OCI-LY7 (cell line): ENCODE results near the gene WDR74. TPM values are rescaled to one million over a fixed set of nuclear protein-coding genes. Genes with fewer than 3 reads are reported as not detected.
A peak's percentile ranks its signal among the peaks of the same experiment; 100 is the strongest.

ENCODE experiments used
- BruUV-seq: library from RNA; stranded (reverse); fragments of 400-500 nt; replicated peaks from 2 replicates; lab custom pipeline; 2021; lab: Mats Ljungman, UMichigan
- CTCF ChIA-PET: fragments of 300-600 bp; sonication (Branson Sonifier 250); formaldehyde crosslinking; loops from one replicate; lab custom pipeline; 2022; ENCODE audit warnings: antibody characterized with exemption; ENCODE audit not compliant: unreplicated experiment; lab: Charles Lee
- POLR2A ChIA-PET: fragments of 300-600 bp; sonication (Branson Sonifier 250); formaldehyde crosslinking; loops from one replicate; lab custom pipeline; 2022; ENCODE audit warnings: antibody characterized with exemption; lab: Charles Lee
- DNase-seq: peaks from one replicate; pipeline ENCODE4 v3.0.0-alpha.2; 2015; ENCODE audit warnings: low spot score
- H2AFZ ChIP-seq: fragments of 200-600 bp; sonication (generic), shearing (Covaris generic); 2 replicates; pipeline ENCODE4 v1.6.1; 2014; ENCODE audit warnings: mild to moderate bottlenecking, antibody characterized with exemption, low read length, moderate library complexity
- H3K27ac ChIP-seq: fragments of 200-600 bp; sonication (generic); 2 replicates; pipeline ENCODE4 v1.5.1; 2014; ENCODE audit warnings: mixed run types, low read depth, mild to moderate bottlenecking, moderate library complexity, low read length, inconsistent platforms; ENCODE audit not compliant: poor library complexity, severe bottlenecking
- H3K36me3 ChIP-seq: fragments of 200-600 bp; sonication (generic); 2 replicates; pipeline ENCODE4 v1.6.1; 2014; ENCODE audit warnings: mild to moderate bottlenecking, antibody characterized with exemption, low read length, moderate library complexity, mixed read lengths; ENCODE audit not compliant: insufficient read depth
- H3K4me1 ChIP-seq: fragments of 200-600 bp; sonication (generic); 2 replicates; pipeline ENCODE4 v1.5.1; 2014; ENCODE audit warnings: mild to moderate bottlenecking, low read length; ENCODE audit not compliant: insufficient read depth, poor library complexity, severe bottlenecking
- H3K4me2 ChIP-seq: fragments of 200-600 bp; sonication (generic); 2 replicates; pipeline ENCODE4 v1.6.1; 2014; ENCODE audit warnings: mild to moderate bottlenecking, low read length
- H3K4me3 ChIP-seq: fragments of 200-600 bp; sonication (generic); 2 replicates; pipeline ENCODE4 v1.5.1; 2014; ENCODE audit warnings: mild to moderate bottlenecking, low read depth, low read length; ENCODE audit not compliant: poor library complexity, severe bottlenecking
- H3K79me2 ChIP-seq: fragments of 200-600 bp; sonication (generic); 2 replicates; pipeline ENCODE4 v1.6.1; 2016; ENCODE audit warnings: low read depth, mild to moderate bottlenecking, low read length, moderate library complexity, mixed read lengths; ENCODE audit not compliant: insufficient read depth
- H3K9me2 ChIP-seq: fragments of 200-600 bp; sonication (generic); 2 replicates; pipeline ENCODE4 v1.6.1; 2016; ENCODE audit warnings: mild to moderate bottlenecking, low read length, mixed read lengths; ENCODE audit not compliant: insufficient read depth
- H3K9me3 ChIP-seq: fragments of 200-600 bp; sonication (generic); 2 replicates; pipeline ENCODE4 v1.6.1; 2014; ENCODE audit warnings: mild to moderate bottlenecking, mixed run types, low read length, mixed read lengths
- H4K20me1 ChIP-seq: fragments of 200-600 bp; sonication (generic); 2 replicates; pipeline ENCODE4 v1.6.1; 2014; ENCODE audit warnings: mild to moderate bottlenecking, antibody characterized with exemption, low read length, moderate library complexity, mixed read lengths; ENCODE audit not compliant: insufficient read depth
- EZH2phosphoT487 ChIP-seq: fragments of 200-600 bp; sonication (generic); IDR thresholded peaks from 2 replicates; pipeline ENCODE4 v1.6.1; 2018; ENCODE audit warnings: low read depth, borderline replicate concordance, mild to moderate bottlenecking, mixed run types, antibody characterized with exemption, low read length, moderate library complexity, mixed read lengths
- intact Hi-C: fragments of 100-400 bp; cut with micrococcal nuclease; formaldehyde crosslinking; loops from one replicate; pipeline ENCODE4 v1.10.0; 2022; ENCODE audit not compliant: unreplicated experiment
- microRNA-seq: library from miRNA; unstranded; fragments of <30 nt; microRNA quantifications from one replicate; pipeline ENCODE4 v1.2.0, GENCODE V29; 2022; ENCODE audit warnings: borderline replicate concordance
- small RNA-seq: library from RNA; depleted of rRNA; stranded (forward); fragments of <200 nt; gene quantifications from one replicate; pipeline ENCODE3, GENCODE V24; 2014
- total RNA-seq, 2 experiments: library from RNA; depleted of rRNA in 1 of 2; stranded (reverse); fragments of >200 nt in 1 of 2; shearing (Covaris generic) in 1 of 2; gene quantifications; 2 replicates each; pipeline ENCODE4 v1.2.3, GENCODE V29; 2014 to 2022
- TF ChIP-seq, protein P1 (sequence below): fragments of 200-600 bp; sonication (generic); conservative IDR thresholded peaks from 2 replicates; pipeline ENCODE4 v1.5.1; 2014; ENCODE audit warnings: mild to moderate bottlenecking, antibody characterized with exemption, low read length, moderate library complexity, mixed read lengths

The WDR74 gene
- total RNA-seq, 2 experiments from 2014 or later = 98.4 to 139 TPM

GRCh38 chr11:62786318-62787004 lies 52.9 kb downstream of the WDR74 start:
- peak overlapping the region; percentile 47; the same call in 1 of the 2 replicates for H2AFZ ChIP-seq

More at GRCh38 chr11:62786318-62787004, 52.9 kb downstream of the WDR74 start:
- no TSS peak for BruUV-seq
- intact Hi-C loops = loop anchor here (1.0 to 5.0 kb wide), 8 partner anchors 18 to 236 kb away; partner anchors contain the start of genes HNRNPUL2, NXF1, UBXN1 and WDR74
- no peak for TF ChIP-seq EZH2phosphoT487
- TF ChIP-seq, protein P1, sequence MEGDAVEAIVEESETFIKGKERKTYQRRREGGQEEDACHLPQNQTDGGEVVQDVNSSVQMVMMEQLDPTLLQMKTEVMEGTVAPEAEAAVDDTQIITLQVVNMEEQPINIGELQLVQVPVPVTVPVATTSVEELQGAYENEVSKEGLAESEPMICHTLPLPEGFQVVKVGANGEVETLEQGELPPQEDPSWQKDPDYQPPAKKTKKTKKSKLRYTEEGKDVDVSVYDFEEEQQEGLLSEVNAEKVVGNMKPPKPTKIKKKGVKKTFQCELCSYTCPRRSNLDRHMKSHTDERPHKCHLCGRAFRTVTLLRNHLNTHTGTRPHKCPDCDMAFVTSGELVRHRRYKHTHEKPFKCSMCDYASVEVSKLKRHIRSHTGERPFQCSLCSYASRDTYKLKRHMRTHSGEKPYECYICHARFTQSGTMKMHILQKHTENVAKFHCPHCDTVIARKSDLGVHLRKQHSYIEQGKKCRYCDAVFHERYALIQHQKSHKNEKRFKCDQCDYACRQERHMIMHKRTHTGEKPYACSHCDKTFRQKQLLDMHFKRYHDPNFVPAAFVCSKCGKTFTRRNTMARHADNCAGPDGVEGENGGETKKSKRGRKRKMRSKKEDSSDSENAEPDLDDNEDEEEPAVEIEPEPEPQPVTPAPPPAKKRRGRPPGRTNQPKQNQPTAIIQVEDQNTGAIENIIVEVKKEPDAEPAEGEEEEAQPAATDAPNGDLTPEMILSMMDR = peak; percentile 90
- DNase-seq = peak; percentile 92
- Histone ChIP-seq H3K27ac (peak overlapping the region; percentile 79), H3K79me2 (peaks cover 29% of the 10 kb centered on the region; the same call in 1 of the 2 replicates), H4K20me1 (no peaks in the 10 kb centered on the region), H3K9me2 (no peaks in the 10 kb centered on the region), H3K4me2 (peak overlapping the region; percentile 80), H3K9me3 (no peaks in the 10 kb centered on the region), H3K36me3 (peaks cover 56% of the 10 kb centered on the region), H3K4me1 (peaks cover 34% of the 10 kb centered on the region), H3K4me3 (peak overlapping the region; percentile 97)
- ChIA-PET CTCF (interaction anchor here (1.0 to 1.4 kb wide), 4 partner anchors 19 to 77 kb away, joined by 3 to 4 read pairs (median 3); partner anchors contain the start of gene NXF1), POLR2A (interaction anchor here (0.5 to 1.7 kb wide), 7 partner anchors 15 to 212 kb away, joined by 3 to 10 read pairs (median 4); partner anchors contain the start of genes TAF6L and ZBTB3)

Small RNA genes within 50 kb of the gene (microRNA-seq; reads per million reads assigned to microRNA genes)
- not detected for gene MIR6514
- not detected for gene MIR6748

Small RNA genes within 50 kb of the gene (small RNA-seq; reads per million reads assigned to genes)
- gene MIR6514 = not detected
- gene RF00099 = not detected
- gene RNU6-118P = not detected
- gene SNORD22 = not detected
- not detected for gene SNORD26
- not detected for gene SNORD27
- not detected for gene SNORD28
- gene SNORD30 = 66.7 reads per million, percentile 99 among the genes with 10 or more reads in this experiment

Other genes with a start within 250 kb of the WDR74 start
- gene TUT1, start 248.1 kb downstream of the WDR74 start, total RNA-seq (2014; rRNA removed; shearing (Covaris generic)) = 15.6 and 22.5 TPM in 2 replicates
- gene TUT1, start 248.1 kb downstream of the WDR74 start, total RNA-seq (2022) = 38.2 and 40.4 TPM in 2 replicates
- gene MTA2, start 237.7 kb downstream of the WDR74 start, total RNA-seq (2014; rRNA removed; shearing (Covaris generic)) = 130 and 133 TPM in 2 replicates
- 162 and 174 TPM in 2 replicates for gene MTA2, start 237.7 kb downstream of the WDR74 start, total RNA-seq (2022)
- 41.2 and 52.8 TPM in 2 replicates for gene EML3, start 226.8 kb downstream of the WDR74 start, total RNA-seq (2014; rRNA removed; shearing (Covaris generic))
- 81.6 and 92.6 TPM in 2 replicates for gene EML3, start 226.8 kb downstream of the WDR74 start, total RNA-seq (2022)
- 0.69 and 1.1 TPM in 2 replicates for gene ROM1, start 226.3 kb downstream of the WDR74 start, total RNA-seq (2014; rRNA removed; shearing (Covaris generic))
- gene ROM1, start 226.3 kb downstream of the WDR74 start, total RNA-seq (2022) = 1.2 and 2.5 TPM in 2 replicates
- 55.8 and 74.3 TPM in 2 replicates for gene B3GAT3, start 217.6 kb downstream of the WDR74 start, total RNA-seq (2014; rRNA removed; shearing (Covaris generic))
- gene B3GAT3, start 217.6 kb downstream of the WDR74 start, total RNA-seq (2022) = 66.2 and 71.3 TPM in 2 replicates
- gene GANAB, start 193.0 kb downstream of the WDR74 start, total RNA-seq (2014; rRNA removed; shearing (Covaris generic)) = 91.4 and 108 TPM in 2 replicates
- gene GANAB, start 193.0 kb downstream of the WDR74 start, total RNA-seq (2022) = 205 and 217 TPM in 2 replicates
- 22.5 and 25.5 TPM in 2 replicates for gene INTS5, start 186.3 kb downstream of the WDR74 start, total RNA-seq (2014; rRNA removed; shearing (Covaris generic))
- gene INTS5, start 186.3 kb downstream of the WDR74 start, total RNA-seq (2022) = 22.1 and 25.1 TPM in 2 replicates
- gene C11orf98, start 174.4 kb downstream of the WDR74 start, total RNA-seq (2014; rRNA removed; shearing (Covaris generic)) = 148 and 194 TPM in 2 replicates
- 84.4 and 105 TPM in 2 replicates for gene C11orf98, start 174.4 kb downstream of the WDR74 start, total RNA-seq (2022)
- gene CSKMT, start 174.3 kb downstream of the WDR74 start, total RNA-seq (2014; rRNA removed; shearing (Covaris generic)) = 88.4 and 90.8 TPM in 2 replicates
- 52.6 and 80.1 TPM in 2 replicates for gene CSKMT, start 174.3 kb downstream of the WDR74 start, total RNA-seq (2022)
- 40.0 and 40.3 TPM in 2 replicates for gene UQCC3, start 167.9 kb downstream of the WDR74 start, total RNA-seq (2014; rRNA removed; shearing (Covaris generic))
- gene UQCC3, start 167.9 kb downstream of the WDR74 start, total RNA-seq (2022) = 13.1 and 15.5 TPM in 2 replicates
- gene LBHD1, start 167.3 kb downstream of the WDR74 start, total RNA-seq (2014; rRNA removed; shearing (Covaris generic)) = 7.1 and 9.3 TPM in 2 replicates
- 22.3 and 22.8 TPM in 2 replicates for gene LBHD1, start 167.3 kb downstream of the WDR74 start, total RNA-seq (2022)
- 101 and 123 TPM in 2 replicates for gene UBXN1, start 160.5 kb downstream of the WDR74 start, total RNA-seq (2014; rRNA removed; shearing (Covaris generic))
- gene UBXN1, start 160.5 kb downstream of the WDR74 start, total RNA-seq (2022) = 129 and 140 TPM in 2 replicates
- gene LRRN4CL, start 150.1 kb downstream of the WDR74 start, total RNA-seq (2014; rRNA removed; shearing (Covaris generic)) = 0.79 and 1.3 TPM in 2 replicates
- 0.65 TPM in 2 replicates for gene LRRN4CL, start 150.1 kb downstream of the WDR74 start, total RNA-seq (2022)
- 20.7 and 21.6 TPM in 2 replicates for gene BSCL2, start 132.2 kb downstream of the WDR74 start, total RNA-seq (2014; rRNA removed; shearing (Covaris generic))
- gene BSCL2, start 132.2 kb downstream of the WDR74 start, total RNA-seq (2022) = 46.2 and 46.7 TPM in 2 replicates
- gene GNG3, start 131.9 kb downstream of the WDR74 start, total RNA-seq (2014; rRNA removed; shearing (Covaris generic)) = not detected in 2 replicates
- not detected in 2 replicates for gene GNG3, start 131.9 kb downstream of the WDR74 start, total RNA-seq (2022)
- 8.3 and 19.2 TPM in 2 replicates for gene HNRNPUL2, start 112.1 kb downstream of the WDR74 start, total RNA-seq (2014; rRNA removed; shearing (Covaris generic))
- 59.2 and 64.4 TPM in 2 replicates for gene HNRNPUL2, start 112.1 kb downstream of the WDR74 start, total RNA-seq (2022)
- gene TTC9C, start 111.1 kb downstream of the WDR74 start, total RNA-seq (2014; rRNA removed; shearing (Covaris generic)) = 36.7 and 51.7 TPM in 2 replicates
- 70.2 and 75.1 TPM in 2 replicates for gene TTC9C, start 111.1 kb downstream of the WDR74 start, total RNA-seq (2022)
- 11.1 and 11.8 TPM in 2 replicates for gene ZBTB3, start 85.4 kb downstream of the WDR74 start, total RNA-seq (2014; rRNA removed; shearing (Covaris generic))
- 10.7 and 11.3 TPM in 2 replicates for gene ZBTB3, start 85.4 kb downstream of the WDR74 start, total RNA-seq (2022)
- gene POLR2G, start 78.0 kb downstream of the WDR74 start, total RNA-seq (2014; rRNA removed; shearing (Covaris generic)) = 108 and 118 TPM in 2 replicates
- 115 and 118 TPM in 2 replicates for gene POLR2G, start 78.0 kb downstream of the WDR74 start, total RNA-seq (2022)
- gene TAF6L, start 68.2 kb downstream of the WDR74 start, total RNA-seq (2014; rRNA removed; shearing (Covaris generic)) = 23.7 and 26.1 TPM in 2 replicates
- gene TAF6L, start 68.2 kb downstream of the WDR74 start, total RNA-seq (2022) = 24.1 and 29.9 TPM in 2 replicates
- gene TMEM179B, start 52.2 kb downstream of the WDR74 start, total RNA-seq (2014; rRNA removed; shearing (Covaris generic)) = 22.8 and 33.1 TPM in 2 replicates
- gene TMEM179B, start 52.2 kb downstream of the WDR74 start, total RNA-seq (2022) = 18.6 and 21.5 TPM in 2 replicates
- gene TMEM223, start 47.6 kb downstream of the WDR74 start, total RNA-seq (2014; rRNA removed; shearing (Covaris generic)) = 32.6 and 42.9 TPM in 2 replicates
- gene TMEM223, start 47.6 kb downstream of the WDR74 start, total RNA-seq (2022) = 15.8 and 24.4 TPM in 2 replicates
- 35.1 and 53.3 TPM in 2 replicates for gene NXF1, start 34.1 kb downstream of the WDR74 start, total RNA-seq (2014; rRNA removed; shearing (Covaris generic))
- gene NXF1, start 34.1 kb downstream of the WDR74 start, total RNA-seq (2022) = 50.5 and 62.0 TPM in 2 replicates
- 21.7 and 30.6 TPM in 2 replicates for gene STX5, start 7.5 kb downstream of the WDR74 start, total RNA-seq (2014; rRNA removed; shearing (Covaris generic))
- gene STX5, start 7.5 kb downstream of the WDR74 start, total RNA-seq (2022) = 41.0 and 47.5 TPM in 2 replicates
- 1.0 TPM in 1 of 2 replicates, not detected in the other for gene TEX54, start 6.7 kb downstream of the WDR74 start, total RNA-seq (2014; rRNA removed; shearing (Covaris generic))
- 0.89 TPM in 1 of 2 replicates, not detected in the other for gene TEX54, start 6.7 kb downstream of the WDR74 start, total RNA-seq (2022)
- 289 and 291 TPM in 2 replicates for gene SLC3A2, start 41.3 kb upstream of the WDR74 start, total RNA-seq (2014; rRNA removed; shearing (Covaris generic))
- gene SLC3A2, start 41.3 kb upstream of the WDR74 start, total RNA-seq (2022) = 321 and 339 TPM in 2 replicates
- not detected in 2 replicates for gene CHRM1, start 81.8 kb upstream of the WDR74 start, total RNA-seq (2014; rRNA removed; shearing (Covaris generic))
- gene CHRM1, start 81.8 kb upstream of the WDR74 start, total RNA-seq (2022) = not detected in 2 replicates
- not detected in 2 replicates for gene SLC22A6, start 145.4 kb upstream of the WDR74 start, total RNA-seq (2014; rRNA removed; shearing (Covaris generic))
- gene SLC22A6, start 145.4 kb upstream of the WDR74 start, total RNA-seq (2022) = not detected in 2 replicates
- not detected in 2 replicates for gene SLC22A8, start 176.3 kb upstream of the WDR74 start, total RNA-seq (2014; rRNA removed; shearing (Covaris generic))
- gene SLC22A8, start 176.3 kb upstream of the WDR74 start, total RNA-seq (2022) = not detected in 2 replicates